Head of caudate nucleus (tissue), 42 donors: ENCODE data around the gene PLA2G4D.

Experiments
- DNase-seq, 42 donors: peaks; one replicate each; pipeline versions ENCODE4 v3.0.0 to v3.0.0-alpha.2; 2020 to 2021; ENCODE audit warnings: mixed read lengths in 7 of 42
- intact Hi-C: fragments of 100-400 bp; cut with DNase I; formaldehyde crosslinking; loops from one replicate; pipeline ENCODE4 v1.15.0; 2022

Gene PLA2G4D

DNA sequence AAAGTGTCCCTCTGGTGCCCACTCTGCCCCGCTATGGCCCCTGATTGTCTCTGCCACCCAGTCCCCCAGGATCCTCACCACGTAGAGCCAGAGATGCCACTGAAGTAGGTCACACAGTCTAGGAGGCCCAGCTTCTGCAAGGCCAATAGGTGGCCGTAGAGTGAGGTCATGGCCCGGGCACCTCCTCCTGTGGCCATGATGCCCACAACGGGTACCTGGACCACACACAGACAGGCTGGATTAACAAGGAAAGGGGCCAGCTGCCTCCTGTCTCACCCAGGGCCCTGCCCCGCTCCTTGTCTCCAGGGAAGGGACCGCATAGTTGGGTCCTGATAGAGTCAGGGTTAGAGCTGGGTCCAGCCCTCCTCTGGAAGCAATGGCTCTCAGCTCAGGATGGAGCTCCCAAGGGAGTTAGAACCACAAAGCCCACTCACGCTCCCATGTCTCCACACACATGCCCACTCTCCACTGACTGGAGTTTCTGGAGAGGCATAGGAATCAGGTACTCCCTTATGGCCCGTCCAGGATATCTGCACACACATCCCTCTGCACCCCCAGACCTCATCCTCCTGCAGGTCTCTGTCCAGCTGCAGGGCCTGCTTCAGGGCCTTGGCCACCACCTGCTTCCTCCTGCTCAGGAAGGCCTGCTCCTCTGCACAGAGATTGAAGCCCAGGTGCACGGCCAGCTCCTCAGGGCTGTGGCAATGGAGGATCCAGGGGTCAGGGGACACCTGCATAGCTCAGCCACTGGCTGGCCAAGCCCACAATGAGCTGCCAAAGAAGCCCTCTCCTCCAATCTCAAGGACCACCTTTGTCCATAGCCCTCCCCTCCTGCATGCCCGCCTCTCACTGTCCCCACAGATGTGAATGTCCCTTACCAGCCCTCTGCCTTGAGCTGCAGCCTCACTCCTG is 13.2 kb downstream of the PLA2G4D start:
- intact Hi-C loops: no loop called here

DNA sequence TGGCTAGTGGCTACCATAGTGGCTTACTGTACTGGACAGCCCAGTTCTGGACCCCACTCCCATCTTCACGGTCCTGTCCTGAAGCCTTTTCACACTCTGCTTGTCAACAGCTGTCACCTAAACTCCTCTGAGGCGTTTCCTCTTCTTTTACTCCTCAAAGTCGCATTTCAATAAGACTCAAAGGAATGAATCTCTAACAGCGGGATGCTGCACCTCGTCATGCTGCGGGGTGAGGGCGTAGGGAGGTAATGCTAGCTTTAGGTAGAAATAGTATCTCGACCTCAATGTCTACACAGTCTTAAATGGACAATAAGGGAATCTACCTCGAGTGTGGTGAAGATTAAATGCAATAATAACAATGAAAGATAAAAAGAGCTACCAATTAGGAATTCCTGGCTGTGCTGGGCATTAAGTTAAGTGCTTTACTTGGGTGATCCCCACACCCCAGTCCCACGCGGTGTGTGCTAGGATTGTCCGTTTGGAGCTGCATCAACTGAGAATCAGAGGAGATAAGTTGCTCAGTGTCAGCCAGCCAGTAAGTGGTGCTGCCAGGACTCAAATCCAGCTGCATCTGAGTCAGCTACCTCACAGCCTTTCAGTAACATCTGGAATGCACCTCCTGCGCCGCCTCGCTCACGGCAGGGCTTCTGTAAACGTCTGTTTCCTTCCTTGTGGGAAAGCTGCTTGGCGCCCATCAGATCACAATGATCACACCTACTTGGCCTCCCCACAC is 14.0 kb downstream of the PLA2G4D start:
- DNase-seq: peak in 5 of 42 donors; percentile 14 to 43 (median 31)
- intact Hi-C loops: no loop called here

More for the DNA sequence above, 13.2 kb downstream of the PLA2G4D start:
- peak in 2 of 42 donors; percentile 21 to 29 for DNase-seq

DNA sequence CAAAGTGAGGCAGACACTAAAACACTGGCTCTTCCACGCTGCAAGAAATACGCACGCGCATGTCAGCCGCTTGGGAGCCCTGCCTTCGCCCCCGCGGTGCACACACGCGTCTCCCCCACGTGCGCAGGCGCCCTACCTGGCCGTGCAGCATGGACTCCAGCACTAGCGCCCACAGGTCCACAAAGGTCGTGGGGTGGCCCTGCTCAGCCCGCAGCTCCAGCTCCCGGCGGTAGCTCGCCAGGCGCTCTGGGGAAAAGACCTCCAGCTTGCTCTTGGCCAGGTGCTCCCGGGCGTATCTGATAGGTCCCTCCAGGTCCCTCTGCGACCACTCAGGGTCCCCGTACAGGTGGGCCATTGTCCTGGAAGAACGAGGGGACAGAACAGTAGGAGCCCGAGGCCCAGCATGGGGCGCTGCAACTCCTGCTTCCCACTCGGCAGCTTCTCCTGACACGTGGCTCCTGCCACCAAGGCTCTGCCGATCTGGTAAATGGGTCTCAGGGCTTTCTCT is 14.9 kb downstream of the PLA2G4D start:
- intact Hi-C loops: no loop called here
- DNase-seq: peak in 37 of 42 donors; percentile 21 to 78 (median 56)

DNA sequence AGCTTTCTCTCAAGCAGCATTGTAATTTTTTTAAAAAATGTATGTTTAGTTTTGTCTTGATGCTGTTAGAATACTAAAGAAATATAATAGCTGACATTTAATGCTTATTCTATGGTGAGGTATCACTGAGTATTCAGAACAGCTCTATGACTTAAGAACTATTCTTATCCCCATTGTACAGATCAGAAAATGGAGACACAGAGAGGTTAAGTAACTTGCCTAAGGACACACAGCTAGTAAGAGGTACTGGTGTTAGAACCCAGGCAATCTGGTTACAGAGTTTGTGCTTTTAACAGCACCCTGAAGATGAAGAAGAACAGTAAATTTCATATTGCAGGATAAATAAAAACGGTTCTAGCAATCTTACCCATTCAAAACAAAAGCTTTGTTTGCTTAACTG is 15.5 kb downstream of the PLA2G4D start:
- intact Hi-C loops: no loop called here
- DNase-seq: no peak

DNA sequence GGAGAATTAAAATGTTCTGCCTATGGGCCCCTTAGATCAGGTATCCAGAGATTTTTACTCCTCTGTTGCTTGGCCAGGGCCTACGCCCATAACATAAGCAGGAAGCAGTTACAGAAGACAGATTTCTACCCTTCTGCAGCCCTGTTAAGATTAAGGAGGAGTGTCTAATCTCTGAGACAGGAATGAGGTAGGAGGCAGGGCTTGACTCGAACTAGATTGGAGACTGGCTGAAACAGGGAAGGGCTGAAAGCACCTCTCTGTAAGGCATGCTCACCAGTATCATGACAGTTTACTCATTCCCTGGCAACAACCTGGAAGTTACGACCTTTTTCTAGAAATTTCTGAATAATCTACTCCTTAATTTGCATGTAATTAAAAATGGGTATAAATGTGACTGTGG is 16.7 kb downstream of the PLA2G4D start:
- intact Hi-C loops: no loop called here
- peak in 1 of 42 donors; percentile 15 for DNase-seq

GRCh38 chr15:42073418-42073817 is 20.9 kb downstream of the PLA2G4D start:
- DNase-seq: peak in 3 of 42 donors; percentile 15 to 18 (median 17)
- intact Hi-C loops: no loop called here

DNA sequence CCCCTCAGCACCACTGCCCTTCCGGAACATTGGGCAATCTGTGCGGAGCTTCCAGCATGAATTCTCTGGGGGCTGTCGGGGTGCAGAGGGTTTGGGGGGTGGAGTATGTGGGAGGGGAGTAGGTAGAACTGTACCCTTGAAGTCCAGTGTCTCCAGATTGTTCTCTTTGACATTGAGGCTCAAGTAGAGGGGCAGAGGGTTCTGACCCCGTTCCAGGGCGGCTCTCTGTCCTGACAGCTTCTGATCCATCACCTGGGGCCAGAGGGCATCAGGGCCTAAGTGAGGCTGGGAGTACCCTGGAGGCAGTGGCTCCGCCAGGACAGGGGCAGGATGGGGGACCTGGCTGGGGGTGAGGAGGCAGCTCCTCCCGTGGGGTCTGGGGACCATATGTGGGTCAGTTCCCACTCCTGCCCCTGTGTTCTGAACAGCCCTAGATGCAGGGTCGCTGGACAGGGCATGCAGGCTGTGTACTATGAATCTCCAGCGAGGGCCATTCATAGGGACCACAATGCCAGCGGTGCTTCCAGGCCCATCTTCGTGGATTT is 22.1 kb downstream of the PLA2G4D start:
- intact Hi-C loops: no loop called here
- DNase-seq: peak in 5 of 42 donors; percentile 0 to 13 (median 10)

GRCh38 chr15:42071717-42072116 is 22.6 kb downstream of the PLA2G4D start:
- intact Hi-C loops: no loop called here
- DNase-seq: peak in 1 of 42 donors; percentile 9

GRCh38 chr15:42070976-42071350 is 23.4 kb downstream of the PLA2G4D start:
- DNase-seq: peak in 2 of 42 donors; percentile 25 to 28
- intact Hi-C loops: no loop called here

DNA sequence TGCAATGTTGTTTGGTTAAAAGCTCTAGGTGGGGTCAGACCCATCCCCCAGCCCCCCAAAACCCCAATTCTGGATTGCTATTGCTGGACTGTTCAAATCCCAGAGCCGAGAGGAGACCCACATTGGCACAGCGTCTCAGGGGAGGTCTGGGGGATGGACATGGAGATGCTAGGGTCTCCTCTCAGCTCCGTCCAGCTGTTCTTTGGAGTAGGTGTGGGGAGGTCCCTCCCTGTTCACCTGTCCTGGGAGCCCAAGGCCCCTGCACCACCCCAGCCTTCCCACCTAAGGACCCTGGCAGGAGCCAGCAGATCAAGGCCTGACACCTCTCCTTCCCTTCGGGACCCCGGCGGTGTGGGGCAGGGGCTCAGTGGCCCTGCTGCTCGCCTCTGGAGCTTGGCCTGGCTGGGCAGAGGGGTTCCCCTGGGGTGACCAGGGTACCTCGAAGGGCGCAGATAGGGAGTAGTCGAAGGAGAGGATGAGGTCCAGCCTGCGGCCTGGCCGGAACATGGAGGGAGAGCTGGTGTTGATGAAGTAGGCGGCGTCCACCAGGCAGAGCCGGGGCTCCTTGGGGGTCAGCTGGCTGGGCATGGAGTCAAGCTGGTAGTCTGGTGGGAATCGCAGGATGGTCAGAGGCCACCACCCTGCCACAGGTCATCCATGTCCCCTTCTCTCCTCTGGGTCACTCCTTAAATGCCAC is 23.9 kb downstream of the PLA2G4D start:
- DNase-seq: peak in 3 of 42 donors; percentile 1 to 24 (median 23)
- intact Hi-C loops: no loop called here

DNA sequence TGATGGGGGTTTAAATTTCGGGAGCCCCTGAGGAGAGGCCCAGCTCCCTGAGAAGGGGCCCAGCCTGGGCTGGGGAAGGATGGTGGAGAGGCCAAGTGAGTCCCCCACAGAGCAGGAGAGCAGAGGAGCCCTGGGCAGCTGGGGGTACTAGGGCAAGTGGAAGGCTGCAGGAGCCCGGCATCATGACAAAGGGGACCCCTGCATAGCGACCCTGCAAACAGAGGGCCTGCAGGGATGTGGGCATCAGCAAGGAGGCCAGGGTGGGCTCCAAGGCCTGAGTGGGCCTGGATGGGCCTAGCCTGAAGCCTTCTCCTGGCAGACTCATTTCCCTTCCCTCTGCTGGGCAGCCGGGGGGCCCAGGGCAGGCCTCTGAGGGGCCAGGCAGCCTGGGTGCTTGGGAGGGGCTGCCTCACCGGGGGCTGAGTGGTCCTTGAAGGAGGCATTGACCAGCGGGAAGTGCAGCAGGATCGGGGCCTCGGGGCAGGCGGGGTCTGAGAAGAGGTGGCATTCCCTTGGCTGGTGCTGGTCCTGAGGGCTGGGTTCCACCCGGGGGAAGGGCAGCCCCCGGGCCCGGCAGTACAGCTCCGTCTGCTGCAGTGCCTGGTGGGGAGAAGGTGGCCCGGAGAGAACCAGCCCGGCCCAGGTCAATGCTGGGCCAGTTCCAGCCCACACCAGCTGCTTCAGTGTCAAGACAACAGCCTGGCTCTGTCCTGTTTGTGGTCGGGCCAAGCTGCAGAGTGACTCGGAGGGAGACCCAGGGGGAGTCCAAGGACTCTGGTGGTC is 24.7 kb downstream of the PLA2G4D start:
- intact Hi-C loops: loop anchor here (5.0 kb wide), 1 partner anchor 68 kb away; no protein-coding TSS in a partner anchor
- DNase-seq: peak in 3 of 42 donors; percentile 7 to 36 (median 18)

- intact Hi-C loops: loop anchor here (5.0 kb wide), 1 partner anchor 68 kb away; no protein-coding TSS in a partner anchor
- peak in 1 of 42 donors; percentile 6 for DNase-seq
Measured at GRCh38 chr15:42069025-42069424, 25.3 kb downstream of the PLA2G4D start.

DNA sequence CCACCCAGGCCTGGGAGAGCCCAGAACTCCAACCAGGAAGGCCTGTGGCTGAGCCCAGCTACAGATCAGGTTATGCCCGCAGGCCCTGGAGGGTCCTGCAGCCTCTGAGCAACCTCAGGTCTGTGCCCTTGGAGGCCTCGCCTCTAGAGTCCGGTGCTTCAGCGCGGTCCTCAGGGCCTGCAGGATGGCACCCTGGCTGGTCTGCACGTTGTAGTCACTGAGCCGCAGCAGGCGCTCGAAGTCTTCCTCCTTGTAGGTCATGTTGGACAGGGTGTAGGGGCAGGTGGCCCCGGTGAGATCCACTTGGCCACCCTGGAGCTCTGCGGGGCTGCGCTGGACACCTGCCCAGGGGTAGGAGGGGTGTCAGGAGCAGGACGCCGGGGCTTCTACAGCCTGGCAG is 25.8 kb downstream of the PLA2G4D start:
- intact Hi-C loops: loop anchor here (5.0 kb wide), 1 partner anchor 69 kb away; no protein-coding TSS in a partner anchor

GRCh38 chr15:42066764-42067415 is 27.5 kb downstream of the PLA2G4D start:
- DNase-seq: peak in 2 of 42 donors; percentile 28 to 30
- intact Hi-C loops: loop anchor here (5.0 kb wide), 1 partner anchor 70 kb away; no protein-coding TSS in a partner anchor

More for the DNA sequence above, 25.8 kb downstream of the PLA2G4D start:
- DNase-seq: peak in 2 of 42 donors; percentile 20 to 28

GRCh38 chr15:42065468-42065867 is 28.9 kb downstream of the PLA2G4D start:
- DNase-seq: peak in 2 of 42 donors; percentile 31 to 40

GRCh38 chr15:42065033-42065432 is 29.3 kb downstream of the PLA2G4D start:
- intact Hi-C loops: loop anchor here (5.0 kb wide), 1 partner anchor 72 kb away; no protein-coding TSS in a partner anchor
- DNase-seq: peak in 39 of 42 donors; percentile 18 to 82 (median 56)

More at GRCh38 chr15:42065468-42065867, 28.9 kb downstream of the PLA2G4D start:
- intact Hi-C loops: loop anchor here (5.0 kb wide), 1 partner anchor 72 kb away; no protein-coding TSS in a partner anchor

- peak in 5 of 42 donors; percentile 1 to 30 (median 11) for DNase-seq
- intact Hi-C loops: loop anchor here (5.0 kb wide), 1 partner anchor 77 kb away; no protein-coding TSS in a partner anchor
Measured at GRCh38 chr15:42064271-42064670, 30.1 kb downstream of the PLA2G4D start.
